Measurements from ENCODE around the gene VOPP1.
"Not testable (repeated sequence)": the region's sequence is repeated elsewhere in the genome, so short reads cannot be mapped to it uniquely, and the experiment has no call there.

VOPP1 gene

DNA sequence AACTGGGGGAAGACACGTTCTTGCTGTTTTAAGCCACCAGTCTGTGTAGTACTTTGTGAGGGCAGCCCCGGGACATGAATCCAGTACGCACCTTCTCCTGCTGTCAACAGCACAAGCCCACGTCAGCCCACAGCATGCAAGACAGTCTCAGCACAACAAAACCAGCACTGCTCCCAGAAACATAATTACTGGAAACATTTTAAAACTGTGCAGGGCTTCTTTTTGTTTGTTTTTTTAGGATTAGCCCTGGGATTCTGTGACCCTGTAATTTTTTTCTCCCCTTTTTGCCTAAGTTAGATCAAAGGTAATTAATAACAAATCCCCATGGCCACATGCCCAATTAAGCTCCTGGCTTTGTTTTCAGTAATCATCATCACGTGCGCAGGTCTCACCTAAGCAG lies 87.5 kb downstream of the VOPP1 start:
- no peak for DNase-seq

DNA sequence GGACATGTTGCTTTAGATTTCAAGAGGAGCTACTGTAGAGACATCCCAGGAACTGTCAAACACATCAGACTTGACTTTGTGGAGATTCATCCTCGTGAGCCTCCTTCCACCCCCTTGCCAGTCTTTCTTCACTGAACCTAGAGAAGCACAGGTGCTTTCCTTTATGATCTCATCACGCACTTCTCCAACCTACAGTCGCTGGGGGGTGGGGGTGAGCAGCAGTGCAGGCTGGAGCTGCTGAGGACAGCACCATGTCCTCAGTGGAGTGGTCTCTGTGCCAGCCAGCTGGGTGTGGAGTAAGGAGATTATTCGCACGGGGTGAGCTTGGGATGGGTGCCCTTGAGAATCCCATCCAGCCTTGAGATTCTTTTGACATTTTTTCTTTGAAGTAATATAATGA lies 88.1 kb downstream of the VOPP1 start:
- no peak for DNase-seq

- no peak for DNase-seq
These were observed 89.3 kb downstream of the VOPP1 start for GRCh38 chr7:55483046-55483445.

DNA sequence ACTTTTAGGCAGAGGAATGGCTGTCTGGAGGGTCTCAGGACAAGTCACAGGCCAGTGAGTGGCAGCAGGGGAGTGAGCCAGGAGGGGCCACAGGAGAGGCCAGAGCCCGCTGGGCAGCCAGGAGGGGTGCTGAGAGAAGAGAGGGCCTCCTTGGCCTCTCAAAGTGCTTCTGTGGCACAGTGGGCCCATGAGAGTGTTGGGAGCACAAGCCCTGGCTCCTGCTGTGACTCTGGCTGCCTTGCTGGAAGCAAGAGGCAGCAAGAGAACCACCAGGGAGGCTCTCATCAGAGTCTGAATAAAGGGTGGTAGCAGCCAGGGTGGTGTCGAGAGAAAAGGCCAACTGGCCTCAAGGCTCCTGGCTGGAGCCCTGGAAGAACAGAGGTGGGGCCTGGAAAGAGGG lies 91.1 kb downstream of the VOPP1 start:
- no peak for DNase-seq

DNA sequence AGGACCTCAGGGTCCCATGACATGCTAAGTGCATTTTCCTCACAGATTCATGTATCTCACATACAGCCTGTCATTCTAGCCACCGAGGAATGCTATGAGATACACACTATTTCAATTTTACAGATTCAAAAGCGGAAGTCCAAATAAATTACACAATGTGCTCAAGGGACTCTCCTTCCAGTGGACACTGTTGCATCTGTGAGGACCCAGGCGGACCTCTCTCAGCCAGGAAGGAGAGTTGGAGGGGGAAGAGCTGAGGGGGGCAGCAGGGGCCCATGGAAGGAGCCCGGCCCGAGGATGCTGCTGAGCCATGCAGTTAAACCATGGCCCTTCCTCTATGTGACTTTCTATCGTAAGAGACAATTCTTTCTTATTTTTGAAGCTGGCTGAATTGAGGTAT lies 93.6 kb downstream of the VOPP1 start:
- DNase-seq = no peak

DNA sequence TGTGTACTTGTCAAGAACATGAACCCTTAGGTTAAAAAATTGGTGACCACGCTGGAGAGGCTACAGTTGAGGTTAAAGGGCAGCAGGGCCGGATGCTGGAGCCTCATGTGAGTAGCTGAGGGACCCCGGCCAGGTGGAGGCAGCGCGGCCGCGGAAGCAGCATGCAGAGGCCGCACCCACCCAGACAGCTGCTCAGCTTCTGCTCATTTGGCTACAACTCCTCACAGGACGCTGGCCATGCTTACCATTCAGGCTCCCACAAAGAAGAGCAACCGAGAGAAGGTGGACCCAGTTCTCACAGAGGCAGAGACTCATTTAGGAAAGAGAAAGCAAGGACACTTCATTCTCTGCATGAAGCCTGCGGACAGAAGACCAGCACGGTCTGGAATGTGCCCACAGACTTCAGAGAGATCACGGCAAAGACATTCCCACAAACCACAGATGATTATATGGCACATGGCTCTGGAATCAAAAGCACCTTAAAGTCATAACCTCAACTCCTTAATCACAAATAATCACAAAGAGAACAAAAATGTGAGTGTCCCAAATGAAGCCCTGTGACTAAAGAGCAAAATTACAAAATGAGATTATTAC lies 94.4 kb downstream of the VOPP1 start:
- no peak for DNase-seq

DNA sequence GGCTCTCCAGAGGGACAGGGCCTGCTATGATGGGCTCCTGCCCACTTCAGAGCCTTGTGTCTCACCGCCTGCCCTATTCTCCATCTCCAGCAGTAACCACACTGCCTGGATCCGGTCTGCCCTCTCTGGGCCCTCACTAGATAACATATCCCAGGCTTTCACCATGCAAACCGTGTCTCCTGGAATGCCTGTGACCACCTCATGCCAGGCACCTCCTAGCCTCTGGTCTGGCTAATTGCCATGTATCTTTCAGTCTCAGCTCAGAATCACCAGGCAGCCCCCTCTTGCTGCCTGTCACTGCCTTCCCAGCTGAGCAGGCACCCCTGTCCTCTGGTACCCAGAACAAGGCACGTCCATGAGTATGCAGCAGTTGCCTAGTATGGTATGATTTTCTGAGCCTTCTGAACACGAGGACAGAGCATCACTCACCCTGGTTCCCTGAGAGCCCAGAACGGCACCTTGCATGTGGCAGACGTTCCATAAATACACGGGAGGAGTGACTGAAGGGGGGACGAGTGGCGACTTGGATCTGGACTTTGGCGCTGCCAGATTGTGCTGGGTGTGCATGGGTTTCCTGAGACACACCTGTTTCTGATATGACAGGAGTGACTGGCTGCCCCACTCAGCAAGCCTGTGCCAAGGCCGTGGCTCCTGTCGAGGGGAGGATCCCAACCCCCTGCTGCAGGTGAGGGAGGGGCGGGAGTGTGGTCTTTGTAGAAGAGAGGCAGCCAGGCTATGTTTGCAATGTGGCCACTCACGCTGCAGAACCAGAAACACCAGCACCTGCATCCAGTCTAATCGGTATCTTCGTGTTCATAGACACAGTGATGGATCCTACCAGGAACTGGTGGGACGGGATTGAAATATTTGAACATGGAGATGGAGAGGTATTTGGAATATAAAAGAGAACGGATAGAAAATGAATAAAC lies 95.2 kb downstream of the VOPP1 start:
- no peak for DNase-seq

DNA sequence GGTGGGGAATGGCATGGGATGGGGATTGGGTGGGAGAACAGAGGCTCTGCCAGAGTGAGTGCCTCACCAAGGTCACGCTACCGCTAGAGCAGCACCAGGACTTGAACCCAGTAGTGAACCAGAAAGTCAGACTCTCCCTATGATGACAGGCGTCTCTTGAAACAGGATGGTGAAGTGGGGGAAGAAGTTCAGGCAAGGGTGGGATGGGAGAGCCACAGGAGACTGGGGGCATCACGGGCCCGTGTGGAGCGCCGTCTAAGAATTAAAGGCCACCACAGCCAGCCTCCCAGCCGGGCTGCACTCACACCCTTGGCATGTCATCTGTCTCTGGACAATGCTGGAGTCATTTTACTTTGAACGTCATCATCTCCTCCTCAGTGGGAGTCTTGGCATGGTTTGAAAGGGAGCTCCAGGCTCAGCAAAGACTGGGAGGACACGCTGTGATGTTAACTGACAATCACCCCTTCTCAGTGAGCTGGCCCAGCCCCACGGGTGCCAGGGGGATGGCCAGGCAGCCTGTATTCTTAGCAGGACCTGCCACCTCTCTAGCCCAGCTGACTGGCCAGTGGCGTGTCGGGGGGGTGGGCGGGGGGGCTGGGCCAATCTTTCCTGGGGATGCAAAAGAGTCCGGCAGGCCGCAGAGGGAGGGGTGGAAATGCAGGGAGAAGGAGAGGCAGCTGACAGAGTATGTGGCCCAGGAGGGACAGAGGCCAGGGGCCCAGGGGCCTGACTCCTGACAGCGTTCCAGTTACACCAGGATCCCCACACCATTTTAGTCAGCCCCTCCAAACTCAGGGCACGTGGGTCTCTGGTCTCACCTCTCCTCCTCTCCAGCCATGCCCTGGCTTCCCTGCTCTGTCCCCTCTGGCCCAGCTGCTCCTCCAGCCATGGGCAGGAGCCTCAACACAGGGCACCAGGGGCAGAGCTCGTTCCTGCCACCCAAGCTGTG lies 96.2 kb downstream of the VOPP1 start:
- no peak for DNase-seq

DNA sequence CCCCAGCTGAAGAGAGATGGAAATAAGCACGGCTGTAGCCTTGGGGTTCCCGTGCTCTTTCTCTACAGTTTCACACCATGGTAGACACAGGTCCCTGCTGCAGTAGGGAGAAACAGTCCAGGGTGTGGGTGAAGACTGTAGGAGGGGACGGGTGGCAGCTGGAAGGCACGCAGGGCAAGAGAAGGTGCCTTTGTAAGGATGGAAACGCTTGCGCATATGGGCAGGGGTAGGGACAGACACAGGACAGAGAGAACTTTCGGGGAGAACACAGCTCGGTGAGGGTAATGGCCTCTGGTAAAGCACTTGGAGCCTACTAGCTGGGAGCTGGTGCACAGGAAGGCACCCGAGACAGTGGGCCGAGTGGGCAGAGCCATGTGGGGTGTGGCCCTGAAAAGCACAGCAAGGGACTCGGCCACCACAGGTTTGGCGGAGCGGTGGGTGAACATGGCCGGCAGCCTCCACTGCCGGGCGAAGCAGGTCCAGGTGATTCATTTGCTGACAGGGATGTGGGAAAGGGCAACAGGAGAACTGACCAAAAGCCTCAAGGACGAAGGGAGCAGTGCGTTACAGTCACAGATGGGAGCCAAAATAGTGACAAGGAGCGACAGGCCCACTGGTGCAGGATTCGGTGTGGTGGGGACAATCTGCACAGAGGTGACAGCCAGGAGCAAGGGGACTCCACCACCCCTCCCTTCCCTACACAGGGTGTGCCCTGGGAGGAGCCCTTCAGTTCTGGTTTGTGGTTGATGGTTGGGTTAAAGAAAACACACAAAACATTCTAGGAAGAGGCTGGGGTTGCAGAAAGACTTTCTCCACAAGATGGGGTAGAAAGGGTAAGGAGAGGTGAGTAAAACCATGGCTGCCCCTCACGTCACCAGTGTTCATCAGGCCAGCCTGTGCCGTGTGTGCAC lies 97.1 kb downstream of the VOPP1 start:
- peak; percentile 45 for DNase-seq

- no peak for DNase-seq
These were observed 98.4 kb downstream of the VOPP1 start for GRCh38 chr7:55473932-55474331.

- no peak for DNase-seq
These were observed 99.2 kb downstream of the VOPP1 start for GRCh38 chr7:55472928-55473725.

- DNase-seq = not testable (repeated sequence)
These were observed 99.9 kb downstream of the VOPP1 start for GRCh38 chr7:55472406-55472805.

DNA sequence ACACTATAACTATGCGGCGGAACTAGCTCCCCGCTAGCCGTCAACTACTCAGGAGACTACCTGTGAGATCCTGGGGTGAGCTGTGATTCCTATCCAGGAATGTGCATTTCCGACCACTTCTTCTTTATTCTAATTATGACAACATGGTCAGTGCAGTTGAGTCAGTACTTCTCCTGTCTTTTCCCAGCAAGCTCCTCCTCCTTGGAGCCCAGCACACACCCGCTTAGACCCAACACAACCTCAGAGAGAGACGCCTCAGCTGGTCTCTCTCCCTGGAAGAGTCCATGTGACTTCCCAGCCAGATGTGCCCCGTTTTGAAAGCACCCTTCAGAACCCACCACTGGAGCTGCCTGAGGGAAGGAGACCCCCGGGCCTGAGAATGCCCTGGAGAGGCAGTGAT lies 100.7 kb downstream of the VOPP1 start:
- not testable (repeated sequence) for DNase-seq

GRCh38 chr7:55470261-55470660 lies 102.0 kb downstream of the VOPP1 start:
- DNase-seq = no peak

DNA sequence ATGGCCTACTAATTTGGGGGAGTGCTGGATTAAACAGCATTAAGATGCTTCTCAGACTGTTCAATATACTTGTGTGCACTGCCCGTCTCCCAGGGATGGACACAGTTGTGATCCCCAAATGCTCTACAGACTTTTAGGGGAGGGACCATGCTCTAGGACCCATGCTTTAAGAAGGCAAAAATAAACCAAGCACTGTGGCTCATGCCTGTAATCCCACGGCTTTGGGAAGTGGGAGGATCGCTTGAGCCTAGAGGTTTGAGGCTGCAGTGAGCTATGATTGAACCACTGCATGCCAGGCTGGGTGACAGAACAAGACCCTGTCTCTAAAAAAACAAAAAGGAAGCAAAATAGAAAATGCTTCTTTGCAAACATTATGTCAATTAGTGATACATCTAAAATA lies 102.6 kb downstream of the VOPP1 start:
- no peak for DNase-seq

DNA sequence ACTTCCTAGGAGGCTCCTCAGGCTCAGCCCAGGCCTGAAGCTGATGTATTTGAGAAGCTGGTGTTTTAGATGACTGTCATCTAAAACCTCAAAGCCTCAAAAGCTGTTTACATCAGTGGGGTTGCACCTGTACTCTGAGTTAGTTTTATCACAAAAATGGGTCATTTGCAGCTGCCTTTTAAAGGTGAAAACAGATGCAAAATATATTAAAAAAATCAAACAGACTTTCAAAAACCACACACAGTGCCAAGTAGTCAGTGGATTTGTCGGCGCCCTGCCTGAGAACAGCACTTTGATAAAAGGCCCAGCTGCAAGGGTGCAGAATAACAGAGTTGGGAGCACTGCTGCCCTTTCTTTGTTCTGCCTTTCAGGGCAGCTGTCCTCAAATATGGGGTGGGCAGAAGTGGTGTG lies 103.0 kb downstream of the VOPP1 start:
- no peak for DNase-seq

- DNase-seq = no peak
These were observed 103.8 kb downstream of the VOPP1 start for GRCh38 chr7:55468495-55468894.

GRCh38 chr7:55467047-55467593 lies 105.2 kb downstream of the VOPP1 start:
- DNase-seq = no peak

DNA sequence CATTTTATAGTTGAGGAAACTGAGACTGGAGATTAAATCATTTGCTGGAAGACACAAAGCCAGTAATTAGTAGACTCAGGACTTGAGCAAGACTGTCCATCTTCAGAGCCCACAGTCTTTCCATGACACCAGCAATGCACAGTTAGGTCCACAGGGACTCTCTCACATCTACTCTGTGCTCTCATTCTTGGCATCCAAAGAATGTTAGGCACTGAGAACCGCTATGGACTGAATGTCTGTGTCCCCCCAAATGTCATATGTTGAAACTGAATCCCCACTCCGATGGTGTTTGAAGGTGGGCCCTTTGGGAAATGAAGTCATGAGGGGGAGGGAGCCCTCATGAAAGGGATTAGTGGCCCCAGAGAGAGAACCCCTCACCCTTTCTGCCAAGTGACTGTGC lies 106.6 kb downstream of the VOPP1 start:
- DNase-seq = no peak

- no peak for DNase-seq
These were observed 107.9 kb downstream of the VOPP1 start for GRCh38 chr7:55464422-55464821.

DNA sequence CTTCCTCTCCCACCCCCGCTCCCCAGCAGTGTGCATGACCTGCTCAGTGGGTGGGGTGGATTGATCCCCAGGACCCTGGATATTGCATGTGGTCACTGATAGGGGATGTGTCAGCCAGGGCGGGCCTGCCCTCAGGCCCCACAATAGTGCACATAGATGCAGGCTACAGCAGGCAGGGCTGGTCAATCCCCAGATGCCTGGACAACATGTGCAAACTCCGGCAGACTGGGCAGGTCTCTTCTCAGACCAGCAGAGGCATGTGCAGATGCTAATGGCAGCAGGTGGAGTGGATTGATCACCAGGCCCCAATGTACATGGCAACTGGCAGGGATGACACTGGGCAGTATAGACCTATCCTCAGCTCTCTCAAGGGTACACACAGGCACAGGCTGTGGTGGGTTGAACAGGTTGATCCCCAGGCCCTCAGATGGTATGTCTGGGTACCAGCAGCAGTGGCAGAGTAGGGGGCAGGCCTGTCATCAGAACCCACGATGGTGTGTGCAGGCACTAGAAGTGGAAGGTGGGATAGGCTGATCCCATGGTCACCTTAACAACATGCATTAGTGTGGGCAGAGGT lies 108.5 kb downstream of the VOPP1 start:
- no peak for DNase-seq
